Activated B cell treated with CpG ODN at 0.5 μM for 24 hours (primary cell): Measurements from ENCODE around the gene GRIK3. TPM values are rescaled to one million over a fixed set of nuclear protein-coding genes. Genes with fewer than 3 reads are reported as not detected.

ENCODE experiments used
- ATAC-seq: fragments of 200-7000 bp; cut with Tn5 transposase; one replicate; pipeline ENCODE4 v1.10.0; 2021; ENCODE audit warnings: low read depth, mild to moderate bottlenecking, moderate library complexity
- CTCF ChIA-PET: fragments of 350-600 bp; sonication (Branson Sonifier 250); formaldehyde crosslinking; loops from one replicate; lab custom pipeline; 2021; ENCODE audit warnings: antibody characterized with exemption; lab: Charles Lee
- POLR2A ChIA-PET: fragments of 350-600 bp; sonication (Branson Sonifier 250); formaldehyde crosslinking; loops from one replicate; lab custom pipeline; 2021; ENCODE audit warnings: antibody characterized with exemption; lab: Charles Lee
- DNase-seq: peaks from one replicate; pipeline ENCODE4 v3.0.0; 2022
- H3K27ac Mint-ChIP-seq: one replicate; pipeline ENCODE4 v1.8.0; 2020; ENCODE audit warnings: mixed read lengths
- H3K27me3 Mint-ChIP-seq: one replicate; pipeline ENCODE4 v1.8.0; 2021; ENCODE audit warnings: mixed read lengths
- H3K36me3 Mint-ChIP-seq: one replicate; pipeline ENCODE4 v1.8.0; 2021; ENCODE audit warnings: low read depth, mixed read lengths
- H3K4me1 Mint-ChIP-seq: one replicate; pipeline ENCODE4 v1.8.0; 2021; ENCODE audit warnings: mixed read lengths
- H3K4me3 Mint-ChIP-seq: one replicate; pipeline ENCODE4 v1.8.0; 2020; ENCODE audit warnings: mild to moderate bottlenecking, mixed read lengths
- H3K9me3 Mint-ChIP-seq: one replicate; pipeline ENCODE4 v1.8.0; 2020; ENCODE audit warnings: mixed read lengths
- intact Hi-C: fragments of 100-400 bp; cut with micrococcal nuclease; formaldehyde crosslinking; loops from one replicate; pipeline ENCODE4 v1.15.1; 2024
- total RNA-seq: library from RNA; stranded (reverse); gene quantifications from 2 replicates; pipeline ENCODE4 v1.2.3, GENCODE V29; 2022
- TF ChIP-seq, protein P1 (sequence below): fragments of 200-600 bp; IDR thresholded peaks from one replicate; pipeline ENCODE4 v1.8.0; 2022; ENCODE audit warnings: antibody characterized with exemption, mild to moderate bottlenecking

The GRIK3 gene
- total RNA-seq, 1 donor from 2014 or later = 0.35 TPM

DNA sequence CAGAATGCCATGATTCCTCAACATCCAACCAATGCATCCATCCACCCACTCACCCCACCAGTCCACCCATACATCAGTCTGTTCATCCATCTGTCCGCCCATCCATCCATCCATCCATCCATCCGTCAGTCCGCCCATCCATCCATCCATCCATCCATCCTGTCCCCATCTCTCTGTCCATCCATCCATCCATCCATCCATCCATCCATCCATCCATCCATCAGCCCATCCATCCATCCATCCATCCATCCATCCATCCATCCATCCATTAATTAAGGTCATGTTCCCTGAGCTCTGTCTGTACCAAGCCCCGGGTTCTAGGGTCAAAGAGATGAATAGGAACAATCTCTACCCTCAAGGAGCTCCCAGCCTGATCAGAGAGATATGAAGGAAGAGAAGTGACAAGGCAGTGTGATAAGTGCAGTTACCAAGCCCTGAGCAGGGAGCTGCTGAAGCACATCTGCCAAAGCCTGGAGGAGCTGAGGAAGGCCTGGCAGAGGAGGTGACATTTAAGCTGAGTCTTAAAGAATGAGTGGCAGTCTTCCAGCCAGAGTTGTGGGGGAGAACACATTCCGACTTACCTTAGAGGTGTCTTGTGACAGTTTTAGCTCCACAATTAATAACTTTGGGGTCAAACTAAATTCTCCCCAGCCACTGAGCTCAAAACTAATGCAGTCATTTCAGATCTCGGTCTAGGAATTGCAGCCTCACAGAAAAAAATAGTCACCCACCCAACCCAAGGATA is 47.9 kb downstream of the GRIK3 start:
- DNase-seq (no peak), ATAC-seq (no peak)
- intact Hi-C loops = no loop called here
- POLR2A ChIA-PET = no interaction called here
- Mint-ChIP-seq H3K4me3 (no peak overlapping the region), H3K9me3 (no peaks in the 10 kb centered on the region), H3K4me1 (no peaks in the 10 kb centered on the region), H3K27ac (no peak overlapping the region), H3K27me3 (peaks cover 9% of the 10 kb centered on the region), H3K36me3 (no peaks in the 10 kb centered on the region)
- TF ChIP-seq, protein P1, sequence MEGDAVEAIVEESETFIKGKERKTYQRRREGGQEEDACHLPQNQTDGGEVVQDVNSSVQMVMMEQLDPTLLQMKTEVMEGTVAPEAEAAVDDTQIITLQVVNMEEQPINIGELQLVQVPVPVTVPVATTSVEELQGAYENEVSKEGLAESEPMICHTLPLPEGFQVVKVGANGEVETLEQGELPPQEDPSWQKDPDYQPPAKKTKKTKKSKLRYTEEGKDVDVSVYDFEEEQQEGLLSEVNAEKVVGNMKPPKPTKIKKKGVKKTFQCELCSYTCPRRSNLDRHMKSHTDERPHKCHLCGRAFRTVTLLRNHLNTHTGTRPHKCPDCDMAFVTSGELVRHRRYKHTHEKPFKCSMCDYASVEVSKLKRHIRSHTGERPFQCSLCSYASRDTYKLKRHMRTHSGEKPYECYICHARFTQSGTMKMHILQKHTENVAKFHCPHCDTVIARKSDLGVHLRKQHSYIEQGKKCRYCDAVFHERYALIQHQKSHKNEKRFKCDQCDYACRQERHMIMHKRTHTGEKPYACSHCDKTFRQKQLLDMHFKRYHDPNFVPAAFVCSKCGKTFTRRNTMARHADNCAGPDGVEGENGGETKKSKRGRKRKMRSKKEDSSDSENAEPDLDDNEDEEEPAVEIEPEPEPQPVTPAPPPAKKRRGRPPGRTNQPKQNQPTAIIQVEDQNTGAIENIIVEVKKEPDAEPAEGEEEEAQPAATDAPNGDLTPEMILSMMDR = no peak
- CTCF ChIA-PET = no interaction called here

DNA sequence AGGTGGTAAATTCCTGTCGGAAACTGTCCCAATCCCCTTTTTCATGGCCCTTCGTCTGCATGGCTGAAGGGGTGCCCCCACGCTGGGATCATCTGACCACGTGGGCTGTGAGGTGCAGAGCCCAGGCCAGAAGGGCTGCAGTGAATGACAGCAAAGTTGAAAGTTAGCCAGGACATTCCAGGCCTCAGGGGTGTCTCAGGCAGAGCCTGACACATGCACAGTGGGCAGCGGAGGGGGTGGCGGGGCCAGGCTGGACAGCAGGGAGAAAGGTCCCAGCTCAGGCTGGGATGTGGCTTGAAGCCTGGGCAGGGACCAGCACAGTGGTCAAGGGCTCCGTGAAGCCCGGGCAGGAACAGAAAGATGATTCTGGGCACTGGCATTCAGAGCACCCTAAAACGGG is 49.6 kb downstream of the GRIK3 start:
- H3K4me1 Mint-ChIP-seq = no peaks in the 10 kb centered on the region
- no peaks in the 10 kb centered on the region for H3K36me3 Mint-ChIP-seq
- H3K27me3 Mint-ChIP-seq = peaks cover 10% of the 10 kb centered on the region
- H3K27ac Mint-ChIP-seq = no peak overlapping the region
- TF ChIP-seq, protein P1 = no peak
- H3K4me3 Mint-ChIP-seq = no peak overlapping the region
- no peak for ATAC-seq
- intact Hi-C loops = no loop called here
- ChIA-PET CTCF (no interaction called here), POLR2A (no interaction called here)
- DNase-seq = no peak
- no peaks in the 10 kb centered on the region for H3K9me3 Mint-ChIP-seq

- POLR2A ChIA-PET = no interaction called here
- no peak for DNase-seq
- Mint-ChIP-seq H3K36me3 (no peaks in the 10 kb centered on the region), H3K9me3 (no peaks in the 10 kb centered on the region), H3K27ac (no peak overlapping the region), H3K4me1 (no peaks in the 10 kb centered on the region), H3K27me3 (peaks cover 10% of the 10 kb centered on the region), H3K4me3 (no peak overlapping the region)
- intact Hi-C loops = no loop called here
- ATAC-seq = no peak
- CTCF ChIA-PET = no interaction called here
- TF ChIP-seq, protein P1 = no peak
These were observed 50.3 kb downstream of the GRIK3 start for GRCh38 chr1:36984026-36984425.

- Mint-ChIP-seq H3K9me3 (no peaks in the 10 kb centered on the region), H3K36me3 (no peaks in the 10 kb centered on the region), H3K4me1 (no peaks in the 10 kb centered on the region), H3K27ac (no peak overlapping the region), H3K4me3 (no peak overlapping the region), H3K27me3 (peaks cover 10% of the 10 kb centered on the region)
- intact Hi-C loops = no loop called here
- ChIA-PET CTCF (no interaction called here), POLR2A (no interaction called here)
- DNase-seq (no peak), ATAC-seq (no peak)
- TF ChIP-seq, protein P1 = no peak
These were observed 51.6 kb downstream of the GRIK3 start for GRCh38 chr1:36982709-36983108.

GRCh38 chr1:36981771-36982622 is 52.3 kb downstream of the GRIK3 start:
- DNase-seq = no peak
- Mint-ChIP-seq H3K9me3 (no peaks in the 10 kb centered on the region), H3K4me1 (no peaks in the 10 kb centered on the region), H3K27ac (no peak overlapping the region), H3K27me3 (peaks cover 15% of the 10 kb centered on the region), H3K36me3 (no peaks in the 10 kb centered on the region), H3K4me3 (no peak overlapping the region)
- TF ChIP-seq, protein P1 = no peak
- ChIA-PET CTCF (no interaction called here), POLR2A (no interaction called here)
- intact Hi-C loops = no loop called here
- ATAC-seq = no peak
